ENCODE results near the gene ACSL6.

The ACSL6 gene

GRCh38 chr5:132000677-132001453 lies 10.6 kb downstream of the ACSL6 start:
- peak; percentile 27 to 31 for DNase-seq (ENCODE audit: low read depth in 2 of 2)

- DNase-seq (ENCODE audit: low read depth in 2 of 2) = no peak
Measured at GRCh38 chr5:132000241-132000490, 11.3 kb downstream of the ACSL6 start.

DNA sequence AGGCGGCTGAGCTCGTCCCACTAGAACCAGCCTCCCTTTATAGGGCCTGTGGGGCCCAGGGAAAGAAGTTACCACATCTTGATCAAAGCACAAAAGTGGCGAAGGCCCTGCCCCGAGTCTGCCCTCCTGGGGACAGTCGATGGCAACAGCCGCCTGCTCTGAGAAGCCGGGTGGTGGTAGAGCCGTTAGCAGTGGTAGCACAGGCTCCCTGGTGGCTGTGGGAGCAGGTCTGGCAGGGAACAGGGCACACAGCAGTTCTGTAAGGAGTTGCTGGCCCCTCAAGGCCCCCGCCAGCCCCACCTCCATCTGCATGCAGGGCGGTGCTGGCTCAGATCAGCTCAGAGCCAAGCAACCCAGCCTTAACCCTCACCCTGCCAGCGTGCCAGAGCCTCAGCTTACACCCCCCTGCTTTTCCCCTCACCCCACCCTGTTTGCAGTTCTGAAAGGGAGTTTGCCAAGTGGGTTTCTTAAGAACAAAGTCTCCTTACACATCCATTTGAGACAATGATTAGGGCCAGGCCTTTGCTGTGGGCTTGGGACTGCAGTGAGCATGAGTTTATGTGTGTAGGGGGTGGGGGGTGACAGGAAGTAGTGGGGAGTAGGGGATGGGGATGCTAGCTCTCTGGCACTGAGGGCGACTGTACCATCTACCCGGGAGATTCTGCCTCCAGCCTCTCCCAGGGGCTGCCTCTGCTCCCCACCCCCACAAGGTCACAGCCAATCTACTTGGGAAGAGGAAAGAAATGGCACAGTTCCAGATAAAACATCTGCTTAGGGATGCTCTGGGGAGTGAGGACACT lies 11.8 kb downstream of the ACSL6 start:
- no peak for DNase-seq (ENCODE audit: low read depth in 2 of 2)

DNA sequence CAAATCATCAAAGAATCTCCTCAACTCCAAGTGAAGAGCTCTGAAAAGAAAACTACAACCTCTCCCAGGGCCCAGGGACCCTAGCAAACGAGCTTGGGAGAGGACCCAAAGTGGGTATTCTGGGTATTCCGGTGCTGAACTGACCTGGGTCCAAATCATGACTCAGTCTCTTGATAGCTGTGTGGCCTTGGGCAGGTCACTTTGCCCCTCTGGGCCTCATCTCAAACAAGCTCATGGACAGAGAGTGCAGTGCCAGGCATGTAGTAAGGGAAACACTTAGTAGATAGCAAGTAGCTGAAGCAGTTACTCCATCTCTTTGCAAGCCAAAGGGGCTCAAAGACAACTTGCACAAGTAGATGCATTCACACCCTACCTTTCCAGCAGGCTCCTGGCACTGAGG lies 12.4 kb downstream of the ACSL6 start:
- no peak for DNase-seq (ENCODE audit: low read depth in 2 of 2)

DNA sequence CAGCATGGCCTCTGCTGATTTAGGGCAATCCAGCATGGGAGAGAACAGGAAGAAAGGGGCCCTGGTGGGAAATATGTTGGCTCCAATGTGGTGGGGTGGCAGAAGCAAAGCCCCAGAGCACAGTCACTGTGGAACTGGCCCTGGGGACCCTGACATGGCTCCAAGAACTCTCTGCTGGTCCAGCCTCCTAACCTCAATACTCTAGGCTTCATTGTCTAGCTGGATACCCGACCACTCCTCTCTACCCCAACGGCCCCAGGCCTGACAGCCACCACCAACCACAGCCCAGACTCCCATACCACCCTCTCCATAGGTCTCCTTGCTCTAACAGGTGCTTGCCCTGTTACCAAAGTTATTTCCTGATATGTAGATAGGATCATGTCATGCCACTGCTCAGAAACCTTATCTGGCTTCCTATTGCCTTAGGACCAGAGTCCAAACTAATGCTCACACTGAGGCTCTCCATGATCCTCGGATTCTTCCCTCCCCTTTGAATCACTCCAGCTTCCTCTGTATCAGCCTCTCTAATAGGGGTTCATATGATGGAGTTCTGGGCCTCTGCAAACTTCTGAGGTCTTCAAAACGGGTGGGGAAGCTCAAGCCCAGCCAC lies 12.9 kb downstream of the ACSL6 start:
- no peak for DNase-seq (ENCODE audit: low read depth in 2 of 2)

- DNase-seq (ENCODE audit: low read depth in 2 of 2) = no peak
Measured at GRCh38 chr5:131997727-131998117, 13.7 kb downstream of the ACSL6 start.

DNA sequence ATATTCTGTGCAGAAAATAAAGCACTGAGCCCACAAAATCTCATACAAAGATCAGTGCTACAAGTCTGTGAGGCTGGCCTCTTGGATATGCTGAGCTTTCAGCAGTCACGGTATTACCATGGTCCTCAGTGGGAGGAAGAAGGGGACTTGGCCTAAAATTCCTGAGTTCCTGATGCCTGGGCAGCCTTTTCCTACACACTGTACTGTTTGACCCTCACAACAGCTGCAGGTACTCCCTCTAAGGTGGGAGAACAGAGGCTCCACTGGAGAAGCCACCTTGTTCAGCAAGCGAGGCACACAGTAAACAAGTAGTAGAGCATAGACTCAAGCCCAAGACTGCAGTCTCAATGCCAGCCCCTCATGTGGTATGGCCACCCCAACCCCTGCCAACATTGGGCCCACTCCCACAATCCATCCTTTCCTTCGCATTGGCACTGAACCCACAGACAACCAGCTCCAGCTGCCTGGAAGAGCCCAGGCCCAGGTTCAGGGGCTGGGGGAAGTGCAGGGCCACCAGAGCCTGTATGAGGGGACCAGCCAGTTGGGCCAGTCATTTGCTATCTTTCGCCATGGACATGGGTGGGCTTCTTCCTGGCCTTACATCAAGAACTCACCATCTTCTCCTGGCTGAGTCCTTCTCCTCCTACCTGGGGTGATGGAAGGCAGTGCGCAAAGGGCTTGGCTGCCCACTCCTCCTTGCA lies 14.3 kb downstream of the ACSL6 start:
- DNase-seq (ENCODE audit: low read depth in 2 of 2) = no peak

DNA sequence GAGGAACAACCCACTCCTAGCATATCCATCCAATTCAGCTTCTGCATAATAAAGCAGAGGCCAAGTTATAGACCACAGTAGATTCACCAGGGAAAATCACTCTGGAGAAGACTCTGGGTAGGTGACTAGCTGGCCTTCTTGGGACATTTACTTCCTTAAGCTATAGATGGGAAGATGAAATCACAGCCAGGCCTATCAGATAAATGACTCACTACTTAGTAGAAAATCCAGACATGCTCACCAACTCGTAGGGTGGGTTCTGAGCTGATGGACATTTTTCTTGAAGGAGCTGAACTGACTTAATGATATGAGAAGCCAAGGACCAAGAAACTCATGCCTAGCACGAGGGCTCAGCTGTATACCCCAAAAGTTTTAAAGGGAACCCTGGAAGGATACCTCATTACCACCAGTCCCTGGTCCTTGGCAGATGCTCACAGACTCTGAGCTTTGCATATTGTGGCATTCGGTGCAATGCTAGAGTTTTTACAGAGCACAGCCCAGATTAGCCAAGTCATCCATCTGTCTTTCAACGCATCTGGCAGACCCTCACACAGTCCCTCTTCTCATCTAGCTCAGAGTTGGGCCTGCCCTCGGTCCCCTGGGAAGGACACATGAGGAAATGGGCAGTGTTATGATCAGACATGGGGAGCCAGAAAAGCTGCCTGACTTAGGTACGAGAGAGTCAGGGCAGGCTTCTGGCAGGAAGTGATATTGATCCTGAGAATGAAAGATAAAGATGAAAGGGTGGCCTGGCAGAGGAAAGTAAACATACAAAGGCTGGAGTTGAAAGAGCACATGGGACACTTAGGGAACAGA lies 15.0 kb downstream of the ACSL6 start:
- DNase-seq (ENCODE audit: low read depth in 2 of 2) = no peak

- DNase-seq (ENCODE audit: low read depth in 2 of 2) = no peak
Measured at GRCh38 chr5:131994533-131995226, 16.8 kb downstream of the ACSL6 start.

DNA sequence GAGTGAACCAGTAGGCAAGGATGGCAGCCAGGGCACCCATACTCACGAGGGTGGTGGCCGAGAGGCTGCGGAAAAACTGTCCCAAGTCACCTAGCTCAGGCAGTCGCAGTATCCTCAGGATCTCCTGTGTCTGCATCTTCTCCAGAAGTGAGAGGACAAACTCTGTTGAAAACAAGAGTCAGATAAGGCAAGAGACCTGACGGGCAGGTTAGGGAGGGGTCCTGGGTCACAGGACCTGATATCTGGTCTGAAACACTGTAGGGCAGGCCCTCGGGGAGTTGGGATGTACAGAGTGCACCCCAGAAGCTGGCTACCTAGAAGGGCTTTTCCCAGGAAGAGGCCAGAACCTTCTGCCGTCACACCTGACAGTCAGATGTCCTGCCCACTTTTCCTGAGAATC lies 17.4 kb downstream of the ACSL6 start:
- DNase-seq (ENCODE audit: low read depth in 2 of 2) = no peak

- DNase-seq (ENCODE audit: low read depth in 2 of 2) = no peak
Measured at GRCh38 chr5:131993676-131994075, 17.8 kb downstream of the ACSL6 start.

DNA sequence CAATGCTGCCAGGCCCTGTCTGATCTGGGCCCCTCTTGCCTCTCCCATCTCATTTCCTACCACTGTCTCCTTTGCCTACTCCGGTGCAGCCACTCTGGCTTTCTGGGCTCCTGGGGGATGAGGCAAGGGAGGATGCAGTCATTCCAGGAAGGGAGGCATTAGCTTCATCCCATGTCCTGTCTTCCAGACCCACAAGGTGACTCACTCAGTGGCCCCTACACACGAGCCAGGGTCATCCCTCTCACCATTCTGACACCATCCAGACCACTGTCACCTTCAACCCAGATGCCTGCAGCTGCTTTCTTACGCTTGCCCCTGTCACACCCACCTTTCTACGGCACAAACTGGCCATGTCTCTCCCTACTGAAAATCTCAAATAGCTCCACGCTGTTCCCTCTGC lies 19.1 kb downstream of the ACSL6 start:
- DNase-seq (ENCODE audit: low read depth in 2 of 2) = no peak

DNA sequence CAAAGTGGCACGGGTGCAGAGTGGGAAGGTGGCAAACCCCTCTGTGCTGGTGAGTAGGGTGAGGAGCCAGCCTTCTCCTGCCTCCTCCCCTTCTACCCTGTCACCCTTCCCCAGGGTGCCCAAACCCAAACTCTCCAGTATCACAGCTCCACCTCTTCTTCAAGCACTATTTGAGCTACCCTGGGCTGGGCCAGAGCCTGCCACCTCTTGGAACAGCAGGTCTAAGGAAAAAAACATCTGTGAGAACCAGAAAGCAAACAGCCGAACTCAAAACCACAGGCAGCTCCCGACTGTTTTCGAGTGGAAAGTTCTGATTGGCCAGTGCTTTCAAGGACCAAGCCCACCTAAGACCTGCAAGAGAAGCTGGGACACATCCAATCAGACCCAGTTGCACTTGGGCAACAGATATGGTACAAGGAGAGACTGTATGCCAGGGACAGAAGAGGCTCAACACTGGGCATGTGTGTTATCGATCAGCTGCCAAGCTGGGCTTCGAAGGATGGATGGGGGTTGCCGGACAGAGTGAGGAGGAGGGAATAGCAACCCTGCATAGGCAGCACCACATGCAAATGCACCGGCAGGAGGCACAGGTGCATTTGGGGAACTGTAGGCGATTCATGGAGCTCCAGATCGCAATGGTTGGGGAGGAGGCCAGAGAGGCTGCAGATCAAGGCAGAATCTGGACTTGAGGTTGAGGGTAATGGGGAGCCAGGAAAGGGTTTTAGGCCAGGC lies 19.7 kb downstream of the ACSL6 start:
- DNase-seq (ENCODE audit: low read depth in 2 of 2) = no peak

- DNase-seq (ENCODE audit: low read depth in 2 of 2) = no peak
Measured at GRCh38 chr5:131990716-131991115, 20.7 kb downstream of the ACSL6 start.

- no peak for DNase-seq (ENCODE audit: low read depth in 2 of 2)
Measured at GRCh38 chr5:131988601-131989000, 22.9 kb downstream of the ACSL6 start.

DNA sequence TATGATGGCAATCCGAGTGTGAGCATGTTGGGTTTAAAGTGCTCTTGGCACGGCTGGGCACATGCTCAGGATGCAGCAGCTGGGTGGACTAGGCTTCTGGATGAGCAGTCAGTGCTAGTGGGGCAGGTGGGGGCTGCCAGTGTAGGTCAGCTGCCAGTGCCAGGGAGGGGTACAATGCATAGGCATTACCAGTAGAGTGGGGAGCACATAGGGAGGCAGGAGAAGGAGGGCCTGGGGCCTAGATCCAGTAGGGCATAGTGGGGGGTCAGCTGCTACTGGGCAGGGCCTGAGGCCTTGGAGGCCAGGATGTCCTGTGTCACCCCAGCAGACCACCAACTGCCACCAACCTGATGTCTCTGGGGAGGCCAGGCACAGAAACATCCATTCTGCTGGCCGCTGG lies 24.2 kb downstream of the ACSL6 start:
- no peak for DNase-seq (ENCODE audit: low read depth in 2 of 2)

DNA sequence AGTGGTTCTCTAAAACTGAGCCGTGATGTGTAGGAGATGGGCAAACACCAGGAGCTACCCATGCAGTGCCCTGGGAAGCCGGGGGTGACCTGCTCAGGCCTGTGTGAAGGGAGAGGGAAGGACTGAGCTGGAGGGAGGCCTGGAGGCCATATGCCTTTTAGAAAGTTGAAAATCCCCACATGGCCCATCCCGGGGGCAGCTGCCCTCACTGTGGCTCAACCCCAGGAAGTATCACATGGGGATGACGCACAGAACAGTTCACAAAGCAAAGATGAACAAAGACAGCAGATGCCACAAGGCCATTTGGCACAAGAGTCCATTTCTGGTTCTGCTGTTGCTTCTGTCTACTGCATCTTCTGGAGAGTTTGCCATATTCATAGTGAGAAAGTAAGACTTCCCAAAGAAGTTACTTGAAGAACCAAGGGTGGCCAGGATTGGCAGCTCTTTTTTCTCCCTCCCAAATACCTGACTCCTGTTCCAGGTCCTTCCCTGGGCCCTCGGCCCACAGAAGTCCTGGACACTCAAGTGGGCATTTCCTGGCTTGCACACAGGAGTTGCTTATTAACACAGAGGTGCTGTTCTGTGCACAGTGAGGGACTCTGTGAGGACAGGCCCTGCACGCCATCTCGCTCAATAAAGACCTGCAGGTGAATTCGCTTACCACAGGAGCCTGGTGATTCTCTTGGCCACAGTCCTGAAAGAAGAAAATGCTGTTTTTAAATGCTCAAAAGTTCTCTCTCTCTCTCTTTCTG lies 25.1 kb downstream of the ACSL6 start:
- DNase-seq (ENCODE audit: low read depth in 2 of 2) = no peak

- no peak for DNase-seq (ENCODE audit: low read depth in 2 of 2)
Measured at GRCh38 chr5:131984956-131985665, 26.3 kb downstream of the ACSL6 start.

DNA sequence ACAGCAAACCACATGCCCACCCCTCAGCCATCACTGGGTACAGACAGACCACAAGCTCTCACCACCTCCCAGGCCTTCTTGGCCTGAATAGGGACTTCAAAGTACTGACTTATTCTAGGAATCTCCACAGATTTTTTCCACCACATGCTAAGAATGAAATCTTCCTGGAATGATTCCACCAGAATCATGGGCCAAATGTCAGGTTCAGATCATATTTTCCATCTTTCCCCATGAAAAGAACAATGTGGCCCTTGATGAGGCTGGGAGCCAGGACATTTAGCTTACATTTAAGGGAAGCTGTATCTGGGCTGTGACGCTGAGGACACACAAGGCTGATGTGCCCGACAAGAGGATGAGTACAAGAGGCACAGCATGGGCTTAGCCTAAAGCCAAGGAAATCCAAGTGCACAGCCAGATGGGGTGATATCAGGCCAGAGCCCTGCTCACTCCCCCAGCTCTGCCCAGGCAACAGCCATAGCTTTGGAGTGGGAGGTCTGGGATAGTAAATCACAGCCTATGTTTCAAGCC lies 28.1 kb downstream of the ACSL6 start:
- DNase-seq (ENCODE audit: low read depth in 2 of 2) = no peak
